PC-9 (cell line): ENCODE measurements around the gene NID1.

ENCODE experiments used
- CTCF ChIP-seq: fragments of 200-600 bp; sonication (generic); conservative IDR thresholded peaks from 2 replicates; pipeline ENCODE4 v1.6.1; 2017; ENCODE audit warnings: mixed run types, antibody characterized with exemption, mild to moderate bottlenecking, moderate library complexity
- EZH2 ChIP-seq: fragments of 200-600 bp; sonication (generic); IDR thresholded peaks from 2 replicates; pipeline ENCODE4 v1.8.0; 2017; ENCODE audit warnings: antibody characterized with exemption, low read depth

- TF ChIP-seq CTCF: no peak
- TF ChIP-seq EZH2: no peak
These were observed 31.0 kb upstream of the NID1 start for GRCh38 chr1:236095705-236096520.
